HG02870 (cell line): ENCODE results near the gene PRRC2B.

Experiments used
- ATAC-seq: cut with Tn5 transposase; IDR thresholded peaks from one replicate; pipeline ENCODE4 v1.9.1; 2021; ENCODE audit warnings: mild to moderate bottlenecking, moderate library complexity; ENCODE audit not compliant: unreplicated experiment

The PRRC2B gene

DNA sequence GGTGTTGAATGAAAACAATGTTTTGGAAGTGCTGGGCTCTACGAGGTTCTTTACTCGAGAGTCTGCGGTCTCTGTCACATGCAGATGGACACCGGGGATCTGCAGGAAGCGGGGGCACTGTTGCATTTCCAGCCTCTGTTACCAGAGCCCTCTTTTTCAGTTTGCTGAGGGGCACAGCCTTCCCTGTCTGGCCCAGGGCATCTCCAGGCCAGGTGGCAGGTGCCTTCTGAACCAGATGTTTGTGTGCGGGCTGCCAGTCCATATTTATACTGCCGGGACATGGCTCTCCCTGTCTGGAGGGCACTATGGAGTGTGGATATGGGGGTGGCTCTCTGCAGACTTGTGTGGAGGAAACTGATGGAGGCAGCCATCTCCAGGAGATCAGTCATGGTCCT is 90.2 kb downstream of the PRRC2B start:
- ATAC-seq: no peak

GRCh38 chr9:131484560-131485185 is 90.8 kb downstream of the PRRC2B start:
- no peak for ATAC-seq

- no peak for ATAC-seq
Observed at GRCh38 chr9:131485206-131485605, 91.3 kb downstream of the PRRC2B start.

DNA sequence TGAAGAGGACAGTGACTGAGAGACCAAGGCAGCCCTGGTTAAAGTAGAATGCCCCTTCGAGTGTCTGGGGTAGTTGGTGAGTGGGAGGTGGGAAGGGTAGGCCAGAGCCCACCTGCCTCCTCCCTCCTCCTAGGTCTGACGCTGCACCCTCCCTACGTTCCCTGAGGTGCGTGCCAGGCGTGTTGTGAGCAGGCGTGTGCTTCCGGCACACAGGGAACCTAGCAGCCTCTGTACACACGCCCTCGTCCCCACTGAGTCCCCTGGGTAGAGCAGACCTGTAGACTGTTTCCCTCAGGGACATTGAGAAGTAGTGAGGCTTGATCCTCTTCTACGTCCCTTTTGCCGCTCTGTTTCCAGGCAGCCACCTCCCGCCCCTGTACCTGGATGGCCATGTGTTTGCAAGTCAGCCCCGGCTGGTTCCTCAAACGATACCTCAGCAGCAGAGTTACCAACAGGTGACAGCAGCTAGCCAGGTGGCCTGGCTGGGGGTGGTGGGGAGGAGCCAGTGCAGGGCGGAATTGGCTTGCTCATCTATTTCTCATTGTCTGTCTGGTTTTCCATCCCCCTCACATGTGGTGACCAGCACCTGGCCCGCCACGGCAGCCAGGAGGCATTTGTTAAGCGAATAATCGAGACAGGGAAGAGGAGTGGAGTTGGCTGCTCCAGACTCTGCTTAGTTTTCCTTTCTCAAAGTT is 92.0 kb downstream of the PRRC2B start:
- no peak for ATAC-seq

DNA sequence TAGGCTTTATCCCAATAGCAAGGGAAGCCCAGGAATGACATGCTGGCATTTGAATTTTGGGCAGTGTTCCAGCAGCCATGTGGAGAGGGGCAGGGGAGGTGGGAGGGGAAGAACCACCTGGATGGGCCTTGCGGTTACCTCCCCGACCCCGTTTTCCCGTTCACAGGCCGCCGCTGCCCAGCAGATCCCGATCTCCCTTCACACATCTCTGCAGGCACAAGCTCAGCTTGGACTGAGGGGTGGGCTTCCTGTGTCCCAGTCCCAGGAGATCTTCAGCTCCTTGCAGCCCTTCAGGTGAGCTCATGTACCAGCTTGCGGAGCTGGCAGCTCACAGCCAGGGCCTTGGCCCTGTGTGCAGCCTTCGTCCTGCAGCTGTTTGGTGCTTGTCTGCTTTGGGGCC is 93.1 kb downstream of the PRRC2B start:
- ATAC-seq: no peak

DNA sequence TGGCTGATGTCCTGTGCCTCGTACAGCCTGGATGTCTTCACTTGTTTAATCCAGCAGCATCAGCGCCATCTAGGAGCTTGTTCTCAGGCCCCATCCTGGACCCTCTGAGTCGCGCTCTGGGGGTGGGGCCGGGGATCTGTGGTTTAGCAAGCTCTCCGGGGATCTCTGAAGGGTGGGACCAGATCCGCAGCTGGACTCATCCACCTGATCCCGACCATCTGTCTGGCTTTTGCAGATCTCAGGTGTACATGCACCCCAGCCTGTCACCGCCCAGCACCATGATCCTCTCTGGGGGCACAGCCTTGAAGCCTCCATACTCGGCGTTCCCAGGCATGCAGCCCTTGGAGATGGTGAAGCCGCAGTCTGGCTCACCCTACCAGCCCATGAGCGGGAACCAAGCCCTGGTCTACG is 93.7 kb downstream of the PRRC2B start:
- ATAC-seq: no peak

DNA sequence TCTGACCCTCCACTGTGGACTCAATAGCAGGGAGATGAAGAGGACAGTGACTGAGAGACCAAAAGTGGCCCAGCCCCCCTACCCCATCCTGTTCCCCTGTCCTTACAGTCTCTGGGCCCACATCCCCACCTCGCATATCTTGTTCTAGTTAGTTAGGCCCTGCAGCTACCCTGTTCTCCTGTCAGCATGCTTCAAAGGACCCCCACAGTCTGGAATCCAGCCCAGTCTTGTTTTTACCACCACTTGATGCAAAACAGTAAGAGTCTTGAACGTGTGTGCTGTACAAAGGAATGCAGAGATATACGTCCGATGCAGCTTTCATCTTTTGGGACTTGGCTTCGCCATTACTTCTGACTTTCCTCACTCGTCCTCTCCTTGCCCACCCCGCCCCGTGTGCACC is 96.6 kb downstream of the PRRC2B start:
- ATAC-seq: no peak

DNA sequence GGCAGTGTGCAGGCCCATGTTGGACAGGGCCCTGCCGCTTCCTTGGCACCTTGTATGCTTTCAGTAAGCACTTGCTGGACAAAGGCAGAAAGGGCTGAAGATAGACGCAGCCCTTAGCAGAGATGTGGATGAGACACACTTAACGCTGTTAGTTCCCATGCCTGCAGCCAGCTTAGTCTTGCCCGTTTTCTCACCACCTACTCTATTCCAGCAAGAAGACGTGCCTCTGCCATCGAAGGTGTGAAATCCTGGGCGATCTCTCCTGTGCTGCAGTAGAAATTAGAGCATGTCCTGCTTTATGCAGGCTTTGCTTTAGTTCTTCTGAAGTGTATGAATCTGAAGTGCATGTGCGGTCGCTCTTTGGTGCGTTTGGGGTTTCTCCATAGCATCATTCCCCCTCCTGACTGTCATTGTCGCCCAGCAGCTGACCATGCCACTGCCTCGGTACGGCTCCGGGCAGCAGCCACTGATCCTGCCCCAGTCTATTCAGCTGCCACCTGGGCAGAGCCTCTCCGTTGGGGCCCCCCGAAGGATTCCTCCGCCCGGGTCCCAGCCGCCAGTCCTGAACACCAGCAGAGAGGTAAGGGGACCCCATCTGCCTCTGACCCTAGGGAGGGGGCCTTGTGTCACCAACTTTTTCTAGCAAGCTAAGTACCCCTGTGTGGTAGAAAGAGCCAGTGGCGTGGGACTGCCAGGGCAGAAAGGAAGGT is 97.3 kb downstream of the PRRC2B start:
- ATAC-seq: no peak

GRCh38 chr9:131492070-131492469 is 98.2 kb downstream of the PRRC2B start:
- no peak for ATAC-seq

GRCh38 chr9:131494296-131494870 is 100.5 kb downstream of the PRRC2B start:
- no peak for ATAC-seq

DNA sequence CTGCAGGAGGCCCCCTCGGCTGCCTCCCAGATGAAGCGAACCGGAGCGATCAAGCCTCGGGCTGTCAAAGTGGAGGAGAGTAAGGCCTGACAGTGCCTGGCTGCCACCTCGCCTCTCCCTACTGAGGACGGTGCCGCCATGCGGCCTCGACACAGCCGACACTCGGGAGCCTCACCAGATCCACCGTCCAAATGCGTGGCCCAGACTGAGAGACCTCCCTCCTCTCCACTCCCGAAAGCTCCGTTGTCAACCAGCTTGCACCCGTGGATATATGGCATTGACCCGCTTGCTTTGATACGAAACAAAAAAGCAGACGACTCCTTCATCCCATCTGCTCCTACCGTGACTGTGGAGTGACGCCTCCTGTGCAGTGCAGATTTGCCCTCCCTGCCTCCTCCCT is 101.9 kb downstream of the PRRC2B start:
- ATAC-seq: no peak

GRCh38 chr9:131496844-131497405 is 103.0 kb downstream of the PRRC2B start:
- no peak for ATAC-seq

- ATAC-seq: no peak
Observed at GRCh38 chr9:131499254-131499767, 105.4 kb downstream of the PRRC2B start.

GRCh38 chr9:131500377-131500776 is 106.5 kb downstream of the PRRC2B start:
- no peak for ATAC-seq

GRCh38 chr9:131500939-131501541 is 107.2 kb downstream of the PRRC2B start:
- no peak for ATAC-seq

- ATAC-seq: peak; percentile 81
Observed at GRCh38 chr9:131502781-131503625, 109.1 kb downstream of the PRRC2B start, which contains the start of gene POMT1. Gene POMT1 (plus strand): TSS chr9:131502918. CDS start chr9:131504219, 1,301 bp downstream.

DNA sequence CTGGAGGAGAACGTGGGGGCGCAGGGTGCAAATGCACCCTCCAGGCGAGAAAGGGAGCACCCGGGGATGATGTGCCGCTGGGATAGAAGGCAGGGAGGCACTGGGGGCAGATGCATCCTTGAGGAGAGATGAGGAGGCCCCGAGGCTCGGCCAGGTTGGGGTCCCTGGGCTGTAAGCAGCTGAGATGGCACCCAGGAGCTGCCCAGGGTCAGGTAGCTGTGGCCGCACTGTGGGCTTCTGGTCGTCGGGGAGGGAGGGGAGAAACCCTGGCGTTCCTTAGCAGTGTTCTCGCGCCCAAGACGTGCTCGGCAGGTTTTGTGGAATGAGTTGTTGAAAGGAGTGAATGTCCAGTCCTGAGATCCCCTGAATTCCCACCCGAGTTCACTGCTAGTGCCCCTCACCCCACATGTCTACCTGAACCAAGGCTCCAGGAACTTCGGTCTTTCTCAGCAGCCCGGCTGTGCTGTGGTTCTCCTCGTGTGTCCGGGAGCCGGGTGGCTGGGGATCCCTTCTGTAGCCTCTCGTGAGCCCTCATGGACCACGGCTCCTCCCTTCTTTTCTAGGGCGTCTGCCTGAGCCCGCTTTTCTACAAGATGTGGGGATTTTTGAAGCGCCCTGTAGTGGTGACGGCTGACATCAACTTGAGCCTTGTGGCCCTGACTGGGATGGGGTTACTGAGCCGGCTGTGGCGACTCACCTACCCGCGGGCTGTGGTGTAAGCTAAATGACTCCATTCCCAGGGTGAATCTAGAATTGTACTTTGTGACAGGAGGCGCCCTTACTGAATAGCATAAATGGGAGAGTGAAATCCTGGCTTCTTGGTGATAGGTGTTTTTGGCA is 110.0 kb downstream of the PRRC2B start:
- ATAC-seq: no peak

- no peak for ATAC-seq
Observed at GRCh38 chr9:131505012-131505411, 111.1 kb downstream of the PRRC2B start.

DNA sequence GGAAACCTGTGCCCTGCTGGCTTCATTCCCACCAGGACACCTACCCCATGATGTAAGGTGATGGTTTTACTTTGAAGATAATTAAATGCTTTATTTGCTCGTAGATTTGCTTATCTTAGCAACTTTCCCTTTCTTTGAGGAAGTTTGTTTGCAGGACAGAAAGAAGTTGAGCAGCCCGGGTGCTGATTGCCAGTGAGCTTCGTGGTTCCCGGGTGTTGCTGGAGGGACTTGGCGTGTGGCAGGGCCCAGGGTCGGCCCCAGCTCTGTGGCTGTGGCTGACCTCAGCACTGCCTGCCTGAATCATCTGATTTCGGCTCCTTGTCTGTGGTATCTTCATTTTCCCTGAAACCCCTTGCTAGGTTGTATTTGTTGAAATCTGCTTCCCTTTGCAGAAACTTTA is 117.5 kb downstream of the PRRC2B start:
- ATAC-seq: no peak
